ENCODE measurements around the gene SIRT4. TPM values are rescaled to one million over a fixed set of nuclear protein-coding genes. Genes with fewer than 3 reads are reported as not detected.

The SIRT4 gene
- total RNA-seq, 1 donor from 2014 or later: 3.8 TPM

DNA sequence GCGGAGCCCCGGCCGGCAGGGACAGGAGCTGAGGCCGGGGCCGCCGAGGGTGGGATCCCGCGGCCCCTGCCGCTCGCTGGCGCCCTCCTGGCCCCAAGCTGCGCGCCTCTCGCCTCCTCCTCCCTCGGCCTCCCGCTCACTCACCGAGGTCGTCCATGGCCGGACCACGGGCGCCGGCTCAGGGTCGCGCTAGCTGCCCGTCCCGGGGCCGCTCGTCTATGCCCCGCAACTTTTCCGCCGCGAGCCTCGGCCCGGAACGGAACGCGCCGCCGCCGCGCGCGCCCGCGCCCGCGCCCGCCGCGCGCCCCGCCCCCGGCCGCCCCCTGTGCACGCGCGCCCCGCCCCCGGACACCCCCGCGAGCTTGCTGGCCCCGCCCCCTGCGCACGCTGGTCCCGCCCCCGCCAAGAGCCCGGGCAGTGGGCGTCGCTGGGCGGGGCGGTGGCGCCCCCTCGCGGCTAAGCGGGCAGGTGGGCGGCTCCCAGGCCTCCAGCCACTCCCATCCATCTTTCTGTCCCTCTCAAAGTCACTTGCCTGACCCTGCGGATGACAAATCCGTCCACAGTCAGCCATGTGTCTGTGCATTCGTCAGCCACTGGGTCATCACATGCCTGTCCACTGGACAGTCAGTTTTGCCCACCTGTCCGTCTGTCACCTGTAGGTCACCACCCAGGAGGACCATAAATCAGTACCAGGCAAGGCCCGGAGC, 36.5 kb upstream of the SIRT4 start, which contains the start of gene PXN:
PXN (minus strand) TSS at position 258 of the 707 bp plus-strand sequence; CDS start at position 157, 101 bp downstream.
- Histone ChIP-seq H3K36me3 (no peaks in the 10 kb centered on the region), H3K79me2 (ENCODE audit: low read depth) (peaks cover 47% of the 10 kb centered on the region), H3K27ac (no peak within 1 kb of the TSS), H3K4me3 (peak within 1 kb of the TSS; percentile 97), H3K4me2 (peak within 1 kb of the TSS; percentile 97), H4K20me1 (ENCODE audit: low read depth) (peaks cover 34% of the 10 kb centered on the region), H3K9ac (peak within 1 kb of the TSS; percentile 78), H2AFZ (replicated peaks) (peak within 1 kb of the TSS; percentile 88), H3K27me3 (no peaks in the 10 kb centered on the region), H3K9me3 (ENCODE audit: low read depth) (no peaks in the 10 kb centered on the region), H3F3A (ENCODE audit: low read depth) (peaks cover 6% of the 10 kb centered on the region), H3K4me1 (peaks cover 20% of the 10 kb centered on the region)
- Mint-ChIP-seq H3K9me3 (no peaks in the 10 kb centered on the region), H3K36me3 (peaks cover 2% of the 10 kb centered on the region), H3K4me1 (peaks cover 34% of the 10 kb centered on the region), H3K27me3 (ENCODE audit: insufficient read depth, low read depth) (peaks cover 8% of the 10 kb centered on the region), H3K4me3 (peak within 1 kb of the TSS; percentile 94), H3K27ac (peak within 1 kb of the TSS; percentile 65)
- TF ChIP-seq EZH2 (IDR thresholded peaks at IDR 0.05) (no peak), CTCF (IDR thresholded peaks at IDR 0.05) (peak; percentile 74)
- peak; percentile 91 for DNase-seq (ENCODE audit: low spot score)

GRCh38 chr12:120266180-120266870, 35.8 kb upstream of the SIRT4 start:
- no peaks in the 10 kb centered on the region for H3K9me3 Mint-ChIP-seq
- H3K4me2 ChIP-seq: no peak overlapping the region
- TF ChIP-seq EZH2phosphoT487 (IDR thresholded peaks at IDR 0.05): no peak
- no peak for TF ChIP-seq EZH2 (IDR thresholded peaks at IDR 0.05)
- TF ChIP-seq CTCF (IDR thresholded peaks at IDR 0.05): no peak
- H4K20me1 ChIP-seq (ENCODE audit: low read depth): peaks cover 27% of the 10 kb centered on the region
- no peak overlapping the region for H3K27ac Mint-ChIP-seq
- peaks cover 34% of the 10 kb centered on the region for H3K4me1 Mint-ChIP-seq
- H3K9ac ChIP-seq: no peak overlapping the region
- H3K4me1 ChIP-seq: peaks cover 20% of the 10 kb centered on the region
- peaks cover 6% of the 10 kb centered on the region for H3F3A ChIP-seq (ENCODE audit: low read depth)
- H3K27me3 ChIP-seq: no peaks in the 10 kb centered on the region
- H3K4me3 Mint-ChIP-seq: peak overlapping the region; percentile 94
- peaks cover 8% of the 10 kb centered on the region for H3K27me3 Mint-ChIP-seq (ENCODE audit: insufficient read depth, low read depth)
- peaks cover 40% of the 10 kb centered on the region for H3K79me2 ChIP-seq (ENCODE audit: low read depth)
- H3K9me3 ChIP-seq (ENCODE audit: low read depth): no peaks in the 10 kb centered on the region
- H3K4me3 ChIP-seq: no peak overlapping the region
- H3K36me3 Mint-ChIP-seq: peaks cover 2% of the 10 kb centered on the region
- H3K36me3 ChIP-seq: no peaks in the 10 kb centered on the region
- no peak overlapping the region for H3K27ac ChIP-seq
- no peak for DNase-seq (ENCODE audit: low spot score)
- no peak overlapping the region for H2AFZ ChIP-seq (replicated peaks)

GRCh38 chr12:120267736-120268135, 34.4 kb upstream of the SIRT4 start:
- no peak for DNase-seq (ENCODE audit: low spot score)
- no peak overlapping the region for H3K27ac Mint-ChIP-seq

More at GRCh38 chr12:120267736-120268135, 34.4 kb upstream of the SIRT4 start:
- no peaks in the 10 kb centered on the region for H3K36me3 ChIP-seq
- H3K4me1 Mint-ChIP-seq: peaks cover 30% of the 10 kb centered on the region
- H2AFZ ChIP-seq (replicated peaks): no peak overlapping the region
- H3K27me3 Mint-ChIP-seq (ENCODE audit: insufficient read depth, low read depth): peaks cover 10% of the 10 kb centered on the region
- H3K9me3 ChIP-seq (ENCODE audit: low read depth): no peaks in the 10 kb centered on the region
- H3K9me3 Mint-ChIP-seq: no peaks in the 10 kb centered on the region
- H3K9ac ChIP-seq: no peak overlapping the region
- no peak for TF ChIP-seq EZH2 (IDR thresholded peaks at IDR 0.05)
- no peak for TF ChIP-seq EZH2phosphoT487 (IDR thresholded peaks at IDR 0.05)
- peaks cover 21% of the 10 kb centered on the region for H4K20me1 ChIP-seq (ENCODE audit: low read depth)
- peaks cover 2% of the 10 kb centered on the region for H3K36me3 Mint-ChIP-seq
- no peak overlapping the region for H3K4me3 ChIP-seq
- no peak overlapping the region for H3K4me3 Mint-ChIP-seq
- peaks cover 20% of the 10 kb centered on the region for H3K4me1 ChIP-seq
- no peaks in the 10 kb centered on the region for H3K27me3 ChIP-seq
- peaks cover 6% of the 10 kb centered on the region for H3F3A ChIP-seq (ENCODE audit: low read depth)
- peaks cover 27% of the 10 kb centered on the region for H3K79me2 ChIP-seq (ENCODE audit: low read depth)
- H3K27ac ChIP-seq: no peak overlapping the region
- H3K4me2 ChIP-seq: no peak overlapping the region
